Fibroblast of skin of right quadriceps (primary cell): ENCODE measurements around the gene SVEP1.
A peak's percentile ranks its signal among the peaks of the same experiment; 100 is the strongest.
"Not testable (repeated sequence)": the region's sequence is repeated elsewhere in the genome, so short reads cannot be mapped to it uniquely, and the experiment has no call there.

Experiments
- DNase-seq: peaks from one replicate; pipeline ENCODE4 v3.0.0-alpha.2; 2013

SVEP1 gene

GRCh38 chr9:110579034-110579861 lies at the start of gene SVEP1:
Gene SVEP1, minus strand, starts transcription at chr9:110579741. Its CDS starts 198 bp downstream, at chr9:110579543.
- peak; percentile 52 for DNase-seq

- DNase-seq: peak; percentile 91
These were observed 46.7 kb upstream of the SVEP1 start for GRCh38 chr9:110626101-110626829.

- peak; percentile 61 for DNase-seq
These were observed 44.0 kb upstream of the SVEP1 start for GRCh38 chr9:110623462-110624025.

- DNase-seq: no peak
These were observed 42.8 kb upstream of the SVEP1 start for GRCh38 chr9:110622368-110622767.

- no peak for DNase-seq
These were observed 41.2 kb upstream of the SVEP1 start for GRCh38 chr9:110620726-110621125.

GRCh38 chr9:110619831-110620230 lies 40.3 kb upstream of the SVEP1 start:
- DNase-seq: peak; percentile 80

- peak; percentile 79 for DNase-seq
These were observed 36.0 kb upstream of the SVEP1 start for GRCh38 chr9:110615498-110615897.

- DNase-seq: not testable (repeated sequence)
These were observed 35.0 kb upstream of the SVEP1 start for GRCh38 chr9:110614576-110614975.

GRCh38 chr9:110606179-110606790 lies 26.7 kb upstream of the SVEP1 start:
- peak; percentile 24 for DNase-seq

GRCh38 chr9:110605565-110605964 lies 26.0 kb upstream of the SVEP1 start:
- DNase-seq: peak; percentile 34

- peak; percentile 30 for DNase-seq
These were observed 24.6 kb upstream of the SVEP1 start for GRCh38 chr9:110604171-110604601.

GRCh38 chr9:110602281-110602680 lies 22.7 kb upstream of the SVEP1 start:
- DNase-seq: peak; percentile 55

GRCh38 chr9:110601098-110601497 lies 21.6 kb upstream of the SVEP1 start:
- no peak for DNase-seq

GRCh38 chr9:110599468-110599867 lies 19.9 kb upstream of the SVEP1 start:
- peak; percentile 32 for DNase-seq

GRCh38 chr9:110592044-110592830 lies 12.7 kb upstream of the SVEP1 start:
- no peak for DNase-seq

GRCh38 chr9:110591526-110591925 lies 12.0 kb upstream of the SVEP1 start:
- DNase-seq: no peak

GRCh38 chr9:110590816-110591215 lies 11.3 kb upstream of the SVEP1 start:
- no peak for DNase-seq

GRCh38 chr9:110588296-110588695 lies 8.8 kb upstream of the SVEP1 start:
- DNase-seq: no peak

GRCh38 chr9:110583237-110583636 lies 3.7 kb upstream of the SVEP1 start:
- DNase-seq: peak; percentile 59

- no peak for DNase-seq
These were observed 2.6 kb upstream of the SVEP1 start for GRCh38 chr9:110582156-110582555.

- peak; percentile 46 for DNase-seq
These were observed 1.3 kb upstream of the SVEP1 start for GRCh38 chr9:110580850-110581249.

GRCh38 chr9:110579862-110580219 lies 300 bp upstream of the SVEP1 start:
- DNase-seq: peak; percentile 95
